CD14-positive monocyte (primary cell): ENCODE measurements around the gene SLC9A9. TPM values are rescaled to one million over a fixed set of nuclear protein-coding genes. Genes with fewer than 3 reads are reported as not detected.

Source experiments
- DNase-seq, 3 donors: peaks; one replicate each; pipeline ENCODE4 v3.0.0-alpha.2; 2011 to 2022
- H2AFZ ChIP-seq: 2 replicates; pipeline ENCODE4 v1.6.0; 2012; ENCODE audit warnings: mild to moderate bottlenecking, low read depth, low read length, inconsistent platforms; ENCODE audit not compliant: insufficient read depth, poor library complexity, severe bottlenecking
- H3K27ac ChIP-seq, 2 donors: 1 replicate in 1 of 2; 2 replicates in 1 of 2; pipeline ENCODE4 v1.5.1; 2012 to 2013; ENCODE audit warnings: low read length in 2 of 2, control low read depth in 1 of 2, inconsistent platforms in 1 of 2, low read depth in 1 of 2, mild to moderate bottlenecking in 1 of 2
- H3K27me3 ChIP-seq, 2 donors: one replicate each; pipeline versions ENCODE4 v1.6.0 to v1.6.1; 2011 to 2013; ENCODE audit warnings: low read length in 2 of 2; ENCODE audit not compliant: control insufficient read depth in 2 of 2, insufficient read depth in 2 of 2
- H3K36me3 ChIP-seq, 2 donors: replicated peaks in 1 of 2; 1 replicate in 1 of 2; 2 replicates in 1 of 2; pipeline versions ENCODE4 v1.5.1 to v1.6.1; 2012 to 2013; ENCODE audit warnings: low read length in 2 of 2, control low read depth in 1 of 2, inconsistent platforms in 1 of 2, mild to moderate bottlenecking in 1 of 2; ENCODE audit not compliant: insufficient read depth in 2 of 2, control insufficient read depth in 1 of 2
- H3K4me1 ChIP-seq, 2 donors: 1 replicate in 1 of 2; 2 replicates in 1 of 2; pipeline versions ENCODE4 v1.5.1 to v1.6.1; 2012 to 2013; ENCODE audit warnings: low read length in 2 of 2, control low read depth in 1 of 2, inconsistent platforms in 1 of 2, mild to moderate bottlenecking in 1 of 2, moderate library complexity in 1 of 2; ENCODE audit not compliant: insufficient read depth in 2 of 2, control insufficient read depth in 1 of 2
- H3K4me2 ChIP-seq: replicated peaks from 2 replicates; pipeline ENCODE3; 2012; ENCODE audit warnings: low read length, moderate library complexity, mild to moderate bottlenecking; ENCODE audit not compliant: poor library complexity, severe bottlenecking; ENCODE audit errors: extremely low read depth
- H3K4me3 ChIP-seq, 3 experiments: fragments of 200-600 bp in 1 of 3; sonication (generic) in 1 of 3; replicated peaks in 1 of 3; 1 replicate in 2 of 3; 2 replicates in 1 of 3; pipeline ENCODE4 v1.5.1; 2011 to 2013; ENCODE audit warnings: low read length in 3 of 3, mild to moderate bottlenecking in 3 of 3, control low read depth in 2 of 3, low read depth in 2 of 3, inconsistent platforms in 1 of 3, moderate library complexity in 1 of 3
- H3K79me2 ChIP-seq: 2 replicates; pipeline ENCODE4 v1.6.0; 2012; ENCODE audit warnings: mild to moderate bottlenecking, control low read depth, inconsistent platforms, low read length, moderate library complexity; ENCODE audit not compliant: insufficient read depth
- H3K9ac ChIP-seq: 2 replicates; pipeline ENCODE4 v1.6.0; 2017; ENCODE audit warnings: low read length, mild to moderate bottlenecking; ENCODE audit not compliant: insufficient read depth, poor library complexity, severe bottlenecking
- H3K9me3 ChIP-seq, 2 donors: replicated peaks in 1 of 2; 1 replicate in 1 of 2; 2 replicates in 1 of 2; pipeline versions ENCODE4 v1.5.1 to v1.6.1; 2012 to 2013; ENCODE audit warnings: low read length in 2 of 2, control low read depth in 1 of 2; ENCODE audit not compliant: control insufficient read depth in 1 of 2, insufficient read depth in 1 of 2
- H4K20me1 ChIP-seq: 2 replicates; pipeline ENCODE4 v1.6.0; 2012; ENCODE audit warnings: mild to moderate bottlenecking, low read length, control low read depth, moderate library complexity; ENCODE audit not compliant: insufficient read depth
- H3K27ac Mint-ChIP-seq, 7 donors: one replicate each; pipeline ENCODE4 v1.8.0; 2020; ENCODE audit warnings: mild to moderate bottlenecking in 7 of 7, mixed read lengths in 7 of 7, moderate library complexity in 6 of 7, inconsistent platforms in 2 of 7
- H3K27me3 Mint-ChIP-seq, 3 donors: one replicate each; pipeline ENCODE4 v1.8.0; 2021 to 2022; ENCODE audit warnings: low read depth in 3 of 3, mild to moderate bottlenecking in 3 of 3, mixed read lengths in 3 of 3, moderate library complexity in 3 of 3, inconsistent platforms in 1 of 3
- H3K36me3 Mint-ChIP-seq, 2 donors: one replicate each; pipeline ENCODE4 v1.8.0; 2020; ENCODE audit warnings: mixed read lengths in 2 of 2, inconsistent platforms in 1 of 2, mild to moderate bottlenecking in 1 of 2
- H3K4me1 Mint-ChIP-seq: one replicate; pipeline ENCODE4 v1.8.0; 2020; ENCODE audit warnings: mild to moderate bottlenecking, mixed read lengths
- H3K4me3 Mint-ChIP-seq, 2 donors: one replicate each; pipeline ENCODE4 v1.8.0; 2020; ENCODE audit warnings: mild to moderate bottlenecking in 2 of 2, mixed read lengths in 2 of 2, moderate library complexity in 1 of 2
- H3K9me3 Mint-ChIP-seq, 7 donors: one replicate each; pipeline ENCODE4 v1.8.0; 2020 to 2022; ENCODE audit warnings: mixed read lengths in 7 of 7, mild to moderate bottlenecking in 6 of 7, moderate library complexity in 6 of 7, inconsistent platforms in 2 of 7
- WGBS: methylation state at CpG from one replicate; pipeline ENCODE4 v1.1.5; 2013; ENCODE audit warnings: missing lambda C conversion rate; ENCODE audit not compliant: insufficient coverage; 5-methylcytosine and 5-hydroxymethylcytosine counted together
- intact Hi-C, 2 donors: fragments of 100-400 bp; cut with micrococcal nuclease; formaldehyde crosslinking; loops; one replicate each; pipeline versions ENCODE4 v1.15.0 to v1.15.1; 2023
- polyA plus RNA-seq, 3 donors: library from polyadenylated mRNA; depleted of rRNA in 1 of 3; unstranded in 2 of 3; stranded (reverse) in 1 of 3; fragments of 300-500 nt in 2 of 3; fragments of >200 nt in 1 of 3; fragmentation: Illumina TruSeq in 2 of 3; gene quantifications; 1 replicate in 2 of 3; 2 replicates in 1 of 3; pipeline ENCODE4 v1.2.3, GENCODE V29; 2012 to 2021
- TF ChIP-seq, protein P1 (sequence below): fragments of 200-600 bp; IDR thresholded peaks from one replicate; pipeline ENCODE4 v1.8.0; 2022; ENCODE audit warnings: antibody characterized with exemption, mild to moderate bottlenecking

Gene SLC9A9
- polyA plus RNA-seq, 3 donors = 14.1 to 32.8 (median 27.0) TPM

DNA sequence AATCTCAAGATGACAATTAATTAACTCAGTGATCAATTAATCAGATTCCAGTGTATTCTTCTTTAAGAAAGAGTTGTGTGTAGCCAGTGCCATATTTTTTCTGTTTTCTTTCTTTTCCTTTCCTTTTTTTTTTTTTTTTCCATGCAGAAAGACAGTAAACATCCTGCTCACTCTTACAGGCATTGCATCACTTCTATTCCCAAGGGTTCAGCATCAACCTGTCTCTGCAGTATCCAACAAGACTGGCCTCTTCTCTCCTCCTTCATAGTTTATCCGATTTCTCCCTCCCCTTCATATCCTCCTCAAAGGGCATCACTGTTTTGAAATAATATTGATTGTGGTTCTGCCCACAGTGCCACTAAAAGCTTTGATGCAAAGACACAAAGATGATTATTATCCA, 17.0 kb upstream of the SLC9A9 start:
- no peak overlapping the region for H3K27ac Mint-ChIP-seq
- no peaks in the 10 kb centered on the region for H4K20me1 ChIP-seq
- no peaks in the 10 kb centered on the region for H3K36me3 Mint-ChIP-seq
- H3K4me1 Mint-ChIP-seq = peaks cover 2% of the 10 kb centered on the region
- no CpG with 5 or more reads among the region's 1 CpG for WGBS
- no peak overlapping the region for H3K4me3 ChIP-seq
- H3K36me3 ChIP-seq = no peaks in the 10 kb centered on the region
- no peak overlapping the region for H3K4me3 Mint-ChIP-seq
- H2AFZ ChIP-seq = no peak overlapping the region
- no peaks in the 10 kb centered on the region for H3K4me1 ChIP-seq
- TF ChIP-seq, protein P1, sequence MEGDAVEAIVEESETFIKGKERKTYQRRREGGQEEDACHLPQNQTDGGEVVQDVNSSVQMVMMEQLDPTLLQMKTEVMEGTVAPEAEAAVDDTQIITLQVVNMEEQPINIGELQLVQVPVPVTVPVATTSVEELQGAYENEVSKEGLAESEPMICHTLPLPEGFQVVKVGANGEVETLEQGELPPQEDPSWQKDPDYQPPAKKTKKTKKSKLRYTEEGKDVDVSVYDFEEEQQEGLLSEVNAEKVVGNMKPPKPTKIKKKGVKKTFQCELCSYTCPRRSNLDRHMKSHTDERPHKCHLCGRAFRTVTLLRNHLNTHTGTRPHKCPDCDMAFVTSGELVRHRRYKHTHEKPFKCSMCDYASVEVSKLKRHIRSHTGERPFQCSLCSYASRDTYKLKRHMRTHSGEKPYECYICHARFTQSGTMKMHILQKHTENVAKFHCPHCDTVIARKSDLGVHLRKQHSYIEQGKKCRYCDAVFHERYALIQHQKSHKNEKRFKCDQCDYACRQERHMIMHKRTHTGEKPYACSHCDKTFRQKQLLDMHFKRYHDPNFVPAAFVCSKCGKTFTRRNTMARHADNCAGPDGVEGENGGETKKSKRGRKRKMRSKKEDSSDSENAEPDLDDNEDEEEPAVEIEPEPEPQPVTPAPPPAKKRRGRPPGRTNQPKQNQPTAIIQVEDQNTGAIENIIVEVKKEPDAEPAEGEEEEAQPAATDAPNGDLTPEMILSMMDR = no peak
- H3K27me3 Mint-ChIP-seq = peaks cover 0 to 1% (median 0%) of the 10 kb centered on the region in 3 donors
- H3K9me3 Mint-ChIP-seq = peaks cover 0 to 4% (median 1%) of the 10 kb centered on the region in 7 donors
- H3K79me2 ChIP-seq = no peaks in the 10 kb centered on the region
- H3K4me2 ChIP-seq = no peak overlapping the region
- no peaks in the 10 kb centered on the region for H3K9me3 ChIP-seq
- H3K9ac ChIP-seq = no peak overlapping the region
- H3K27me3 ChIP-seq = no peaks in the 10 kb centered on the region
- no peak overlapping the region for H3K27ac ChIP-seq
- intact Hi-C loops = no loop called here
- no peak for DNase-seq

GRCh38 chr3:143859465-143860203, 11.4 kb upstream of the SLC9A9 start:
- Mint-ChIP-seq H3K36me3 (no peaks in the 10 kb centered on the region), H3K27ac (peak overlapping the region in 1 of 7 donors; percentile 9), H3K9me3 (peaks cover 0 to 10% (median 5%) of the 10 kb centered on the region in 7 donors), H3K27me3 (peaks cover 0 to 6% (median 0%) of the 10 kb centered on the region in 3 donors), H3K4me3 (no peak overlapping the region), H3K4me1 (peaks cover 2% of the 10 kb centered on the region)
- intact Hi-C loops = no loop called here
- no peaks in the 10 kb centered on the region for H4K20me1 ChIP-seq
- TF ChIP-seq, protein P1 = no peak
- H3K27ac ChIP-seq = no peak overlapping the region
- H3K9me3 ChIP-seq = no peaks in the 10 kb centered on the region
- no peak for DNase-seq
- no peak overlapping the region for H3K4me3 ChIP-seq
- WGBS = 80% methylated on average over 1 of the region's 3 CpGs
- no peaks in the 10 kb centered on the region for H3K4me1 ChIP-seq
- H3K79me2 ChIP-seq = no peaks in the 10 kb centered on the region
- no peak overlapping the region for H2AFZ ChIP-seq
- H3K4me2 ChIP-seq = no peak overlapping the region
- H3K27me3 ChIP-seq = no peaks in the 10 kb centered on the region
- no peak overlapping the region for H3K9ac ChIP-seq
- H3K36me3 ChIP-seq = no peaks in the 10 kb centered on the region
